GM08714 (cell line): ENCODE measurements around the gene SLC3A2.

ENCODE experiments used
- H3K4me3 ChIP-seq: fragments of 200-500 bp; sonication (Bioruptor generic); 2 replicates; pipeline ENCODE4 v1.5.1; 2014; ENCODE audit warnings: mild to moderate bottlenecking, low read length, inconsistent platforms
- ZNF274 ChIP-seq: IDR thresholded peaks from 2 replicates; pipeline ENCODE4 v1.6.1; 2012; ENCODE audit warnings: mild to moderate bottlenecking, low read depth, low read length

SLC3A2 gene

DNA sequence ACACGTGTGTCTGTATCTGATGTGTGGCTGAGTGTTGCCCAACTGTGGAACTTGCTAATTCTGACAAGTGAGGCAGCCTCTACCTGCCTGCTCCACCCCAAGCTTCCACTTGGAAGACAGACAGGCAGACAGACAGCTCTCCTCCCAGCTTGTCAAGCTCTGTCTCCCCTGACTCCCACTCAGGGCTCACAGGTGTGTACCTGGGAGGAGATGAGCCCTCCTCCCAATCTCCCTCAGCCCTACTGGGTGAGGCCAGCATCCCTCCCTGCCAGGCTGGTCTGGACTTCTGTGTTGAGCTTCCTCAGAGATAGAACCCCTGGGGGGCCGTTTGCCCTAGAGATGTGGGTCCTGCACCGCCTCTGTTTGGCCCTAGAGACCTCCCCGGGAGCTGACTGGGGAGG, 41.5 kb downstream of the SLC3A2 start:
- no peak overlapping the region for H3K4me3 ChIP-seq
- no peak for TF ChIP-seq ZNF274

DNA sequence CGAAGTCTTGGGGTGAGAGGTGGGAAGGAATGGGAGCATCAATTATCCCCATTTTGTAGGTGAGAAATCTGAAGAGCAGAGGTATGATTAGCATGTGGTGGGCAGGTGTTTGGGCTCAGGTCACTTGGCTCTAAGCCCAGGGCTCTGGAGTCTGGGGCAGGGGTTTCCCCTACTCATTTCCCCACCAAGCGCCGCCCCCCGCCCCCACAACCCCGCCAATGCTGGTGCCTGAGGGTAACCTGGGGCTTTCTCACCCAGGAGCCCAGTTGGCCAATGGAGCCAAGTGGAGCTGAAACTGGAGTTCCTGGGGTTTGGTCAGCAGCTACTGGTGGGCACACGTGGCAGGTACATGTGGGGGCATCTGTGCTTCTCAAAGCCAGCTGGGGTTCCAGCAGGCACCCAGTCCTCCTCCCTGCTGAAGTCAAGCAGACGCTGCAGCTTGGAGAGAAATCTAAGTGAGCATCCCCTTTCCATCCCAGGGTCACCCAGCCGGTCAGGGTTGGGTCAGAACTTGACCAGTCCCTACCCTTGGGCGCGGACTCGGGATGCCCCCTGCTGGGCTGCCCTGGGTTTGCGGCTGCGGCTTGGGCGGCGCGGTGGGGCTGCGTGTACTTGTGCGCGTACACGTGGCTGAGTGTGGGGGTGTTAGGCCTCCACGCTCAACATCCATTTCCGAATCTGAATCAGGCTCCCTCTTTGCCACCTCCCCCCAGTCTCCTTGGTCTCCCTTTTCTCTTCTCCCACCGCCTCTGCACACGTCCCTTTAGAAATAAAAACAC, 42.1 kb downstream of the SLC3A2 start:
- no peak for TF ChIP-seq ZNF274
- no peak overlapping the region for H3K4me3 ChIP-seq

GRCh38 chr11:62923601-62924411, 43.1 kb downstream of the SLC3A2 start:
- H3K4me3 ChIP-seq: no peak overlapping the region; the same call in 1 of the 2 replicates
- no peak for TF ChIP-seq ZNF274

GRCh38 chr11:62925308-62925707, 44.6 kb downstream of the SLC3A2 start:
- no peak for TF ChIP-seq ZNF274

DNA sequence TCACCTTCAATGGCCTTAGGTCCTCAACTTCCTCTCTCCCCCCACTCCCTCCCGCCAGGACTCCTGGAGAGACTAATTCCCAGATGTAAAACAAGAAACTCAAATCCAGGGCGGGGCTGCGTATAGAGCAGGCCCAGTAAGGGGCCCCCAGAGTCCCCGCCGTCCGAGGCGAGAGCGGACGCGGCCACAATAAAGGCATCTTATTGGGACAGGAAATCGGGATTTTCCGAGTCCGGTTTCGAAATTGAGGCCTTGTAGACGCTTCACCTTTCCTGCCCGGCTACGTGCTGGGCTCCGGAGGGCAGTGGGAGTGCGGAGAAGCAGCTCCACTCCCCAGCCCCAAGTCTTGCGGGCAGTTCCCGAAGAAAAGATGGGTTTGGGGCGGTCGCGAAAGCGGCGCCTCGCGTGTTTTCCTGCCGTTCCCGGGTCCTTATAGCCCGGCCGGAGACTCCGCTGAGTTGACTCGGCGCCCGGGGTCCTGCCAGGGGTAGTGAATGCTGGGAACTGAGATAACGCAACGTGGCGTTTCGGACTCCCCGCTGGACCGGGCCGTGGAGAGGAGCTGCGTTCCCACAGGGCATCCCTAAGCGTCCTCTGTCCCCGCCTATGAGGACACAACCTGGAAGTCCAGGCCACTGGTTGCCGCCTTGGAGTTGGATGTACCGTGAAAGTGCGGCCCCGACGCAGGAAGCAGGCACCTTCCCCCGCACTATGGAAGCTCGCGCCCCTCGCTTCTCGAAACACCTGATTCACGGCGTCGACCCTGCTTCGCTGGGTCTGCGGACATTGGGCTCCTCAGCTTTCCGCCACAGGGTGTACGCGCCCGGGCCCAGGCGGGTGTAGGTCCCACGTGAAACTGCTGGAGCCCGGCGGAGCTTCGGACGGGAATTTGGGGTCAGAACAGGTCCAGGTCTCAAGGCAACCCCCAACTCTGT, 45.3 kb downstream of the SLC3A2 start:
- no peak for TF ChIP-seq ZNF274
- no peak overlapping the region for H3K4me3 ChIP-seq

More at GRCh38 chr11:62925308-62925707, 44.6 kb downstream of the SLC3A2 start:
- no peak overlapping the region for H3K4me3 ChIP-seq

- TF ChIP-seq ZNF274: no peak
- no peak overlapping the region for H3K4me3 ChIP-seq
Observed at GRCh38 chr11:62926680-62927455, 46.2 kb downstream of the SLC3A2 start.

GRCh38 chr11:62928011-62928410, 47.3 kb downstream of the SLC3A2 start:
- no peak for TF ChIP-seq ZNF274
- no peak overlapping the region for H3K4me3 ChIP-seq

DNA sequence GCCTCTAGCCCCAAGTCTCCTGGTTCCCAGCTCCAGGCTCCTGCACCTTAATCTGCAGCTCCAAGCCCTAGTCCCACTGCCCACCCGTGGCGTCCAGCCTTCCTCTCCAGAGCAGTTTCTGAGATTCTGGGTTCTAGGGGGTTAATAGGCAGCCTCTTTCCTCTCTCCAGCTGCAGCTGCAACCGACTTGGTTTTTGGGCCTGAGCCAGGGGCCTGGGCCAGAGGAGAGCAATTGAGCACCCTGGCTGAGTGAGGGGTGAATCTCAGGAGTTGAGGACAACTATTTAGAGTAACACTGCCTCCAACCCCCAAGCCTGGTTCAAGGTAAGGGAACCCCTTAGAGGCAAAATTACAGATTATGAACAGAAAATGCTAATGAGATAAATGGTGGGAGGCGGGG, 49.5 kb downstream of the SLC3A2 start:
- no peak overlapping the region for H3K4me3 ChIP-seq
- no peak for TF ChIP-seq ZNF274

GRCh38 chr11:62930666-62931065, 50.0 kb downstream of the SLC3A2 start:
- TF ChIP-seq ZNF274: no peak
- H3K4me3 ChIP-seq: no peak overlapping the region

DNA sequence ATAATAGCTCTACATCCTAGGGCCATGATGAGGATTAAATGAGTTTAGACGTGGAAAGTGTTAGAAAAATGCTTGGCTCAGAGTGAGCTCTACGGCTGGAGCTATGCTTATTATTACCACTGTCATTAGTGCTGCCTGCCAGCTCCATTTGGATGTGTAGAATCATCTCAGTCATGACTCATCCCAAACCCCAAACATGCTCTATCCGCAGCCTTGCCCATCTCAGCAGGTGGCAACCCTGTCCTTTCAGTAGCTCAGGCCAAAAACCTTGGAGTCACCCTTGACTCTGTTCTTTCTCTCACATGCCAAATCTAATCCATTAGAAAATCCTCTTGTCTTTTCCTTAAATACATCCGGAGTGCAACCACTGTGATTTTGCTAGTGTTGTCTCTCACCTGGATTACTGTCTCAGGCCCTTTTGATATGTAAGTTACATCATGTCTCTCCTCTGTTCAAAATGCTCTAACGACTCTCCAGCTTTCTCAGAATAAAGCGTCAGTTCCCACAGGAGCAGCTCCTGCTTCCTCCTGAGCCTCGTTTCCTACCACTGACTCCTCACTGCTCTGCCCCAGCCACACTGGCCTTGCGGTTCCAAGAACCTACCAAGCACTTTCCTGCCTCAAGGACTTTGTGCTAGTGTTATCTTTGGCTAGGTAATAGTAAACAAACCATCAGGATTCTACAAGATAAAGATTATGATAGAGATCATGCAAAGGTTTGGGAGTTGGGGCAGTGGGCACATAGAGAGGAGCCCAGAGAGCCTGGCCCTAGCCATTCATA, 51.0 kb downstream of the SLC3A2 start:
- TF ChIP-seq ZNF274: no peak
- H3K4me3 ChIP-seq: no peak overlapping the region

DNA sequence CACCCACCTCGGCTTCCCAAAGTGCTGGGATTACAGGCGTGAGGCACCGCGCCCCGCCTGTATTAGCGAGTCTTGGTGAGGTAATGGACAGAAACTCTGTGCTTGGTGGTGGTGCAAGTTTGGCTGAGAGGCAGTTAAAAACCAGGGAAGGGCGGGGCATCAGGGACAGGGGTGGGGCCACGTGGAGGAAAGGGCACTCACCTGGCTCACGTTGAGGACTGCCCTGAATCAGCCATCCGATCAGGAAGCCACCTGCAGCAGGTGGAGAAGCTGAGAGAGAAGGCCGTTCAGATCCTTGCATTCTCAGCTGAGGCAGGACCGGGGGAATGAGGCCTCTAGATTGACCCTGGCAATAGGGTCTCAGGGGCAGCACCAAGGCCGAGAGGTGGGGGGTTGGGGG, 52.6 kb downstream of the SLC3A2 start:
- no peak for TF ChIP-seq ZNF274
- H3K4me3 ChIP-seq: no peak overlapping the region

- TF ChIP-seq ZNF274: no peak
- H3K4me3 ChIP-seq: no peak overlapping the region
Observed at GRCh38 chr11:62933750-62934495, 53.2 kb downstream of the SLC3A2 start.
